Neutrophil (primary cell): Measurements from ENCODE around the gene MAST3.
A peak's percentile ranks its signal among the peaks of the same experiment; 100 is the strongest.

Source experiments
- H3K27ac ChIP-seq: fragments of 200-600 bp; sonication (generic); 2 replicates; pipeline ENCODE4 v1.5.1; 2016; ENCODE audit warnings: mild to moderate bottlenecking, moderate library complexity
- H3K27me3 ChIP-seq: fragments of 200-600 bp; sonication (generic); 2 replicates; pipeline ENCODE4 v1.6.0; 2016; ENCODE audit warnings: mild to moderate bottlenecking
- H3K36me3 ChIP-seq: fragments of 200-600 bp; sonication (generic); 2 replicates; pipeline ENCODE4 v1.5.1; 2017
- H3K4me1 ChIP-seq, 2 experiments: fragments of 200-600 bp in 1 of 2; sonication (generic) in 1 of 2; 1 replicate in 1 of 2; 2 replicates in 1 of 2; pipeline versions ENCODE4 v1.5.1 to v1.6.1; 2013 to 2016; ENCODE audit warnings: low read depth in 1 of 2, low read length in 1 of 2, mild to moderate bottlenecking in 1 of 2, moderate library complexity in 1 of 2; ENCODE audit not compliant: control insufficient read depth in 1 of 2, insufficient read depth in 1 of 2
- H3K4me3 ChIP-seq, 2 experiments: fragments of 200-600 bp in 1 of 2; sonication (generic) in 1 of 2; 1 replicate in 1 of 2; 2 replicates in 1 of 2; pipeline ENCODE4 v1.5.1; 2013 to 2016; ENCODE audit warnings: low read depth in 1 of 2, low read length in 1 of 2, mild to moderate bottlenecking in 1 of 2, moderate library complexity in 1 of 2
- H3K9me3 ChIP-seq: fragments of 200-600 bp; sonication (generic); 2 replicates; pipeline ENCODE4 v1.5.1; 2016
- CTCF ChIP-seq: fragments of 200-600 bp; sonication (generic); IDR thresholded peaks from 2 replicates; pipeline ENCODE4 v1.5.1; 2016; ENCODE audit warnings: antibody characterized with exemption

Gene MAST3

DNA sequence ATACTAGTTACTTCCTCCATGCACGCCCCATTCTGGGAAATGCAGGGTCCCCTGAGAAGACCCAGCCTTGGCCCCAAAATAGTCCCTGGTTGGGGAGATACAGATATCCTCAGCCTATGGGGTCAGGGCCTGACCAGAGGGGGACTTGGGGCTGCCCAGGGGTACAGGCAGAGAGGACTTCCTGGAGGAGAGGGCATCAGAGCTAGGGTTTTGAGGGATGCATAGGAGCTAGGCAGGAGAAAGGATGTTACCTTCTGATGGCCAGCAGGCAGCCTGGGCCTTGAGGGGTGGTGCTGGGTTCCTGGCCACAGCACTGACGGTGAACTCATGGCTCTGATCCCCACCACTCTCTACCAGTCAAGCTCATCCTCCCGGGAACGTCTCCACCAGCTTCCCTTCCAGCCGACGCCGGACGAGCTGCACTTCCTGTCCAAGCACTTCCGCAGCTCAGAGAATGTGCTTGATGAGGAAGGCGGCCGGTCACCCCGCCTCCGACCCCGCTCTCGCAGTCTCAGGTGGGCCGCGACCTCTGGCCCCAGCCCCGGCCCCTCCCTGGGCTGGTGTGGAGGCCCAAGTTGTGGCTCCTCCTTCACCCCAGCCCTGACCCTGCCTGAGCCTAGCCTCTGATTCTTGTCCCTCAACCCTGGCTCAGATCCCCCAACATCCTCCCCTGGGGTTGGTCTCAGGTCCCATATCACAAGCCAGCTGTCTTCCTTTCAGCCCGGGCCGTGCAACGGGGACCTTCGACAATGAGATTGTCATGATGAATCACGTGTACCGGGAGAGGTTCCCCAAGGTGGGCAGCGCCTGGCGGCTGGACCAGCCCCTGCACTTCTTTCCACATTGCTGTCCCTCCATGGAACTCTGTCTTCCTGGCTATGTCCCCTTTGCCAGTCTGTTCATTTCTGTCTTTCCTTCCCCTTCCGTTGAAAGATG lies 25.6 kb downstream of the MAST3 start:
- Histone ChIP-seq H3K27me3 (no peaks in the 10 kb centered on the region), H3K4me3 (no peak overlapping the region), H3K4me1 (peaks cover 38% of the 10 kb centered on the region in 2 experiments), H3K27ac (peak overlapping the region; percentile 19), H3K36me3 (peaks cover 93% of the 10 kb centered on the region), H3K9me3 (peaks cover 5% of the 10 kb centered on the region)
- no peak for TF ChIP-seq CTCF

GRCh38 chr19:18123819-18124218 lies 26.2 kb downstream of the MAST3 start:
- peaks cover 94% of the 10 kb centered on the region for H3K36me3 ChIP-seq
- H3K9me3 ChIP-seq = peaks cover 5% of the 10 kb centered on the region

DNA sequence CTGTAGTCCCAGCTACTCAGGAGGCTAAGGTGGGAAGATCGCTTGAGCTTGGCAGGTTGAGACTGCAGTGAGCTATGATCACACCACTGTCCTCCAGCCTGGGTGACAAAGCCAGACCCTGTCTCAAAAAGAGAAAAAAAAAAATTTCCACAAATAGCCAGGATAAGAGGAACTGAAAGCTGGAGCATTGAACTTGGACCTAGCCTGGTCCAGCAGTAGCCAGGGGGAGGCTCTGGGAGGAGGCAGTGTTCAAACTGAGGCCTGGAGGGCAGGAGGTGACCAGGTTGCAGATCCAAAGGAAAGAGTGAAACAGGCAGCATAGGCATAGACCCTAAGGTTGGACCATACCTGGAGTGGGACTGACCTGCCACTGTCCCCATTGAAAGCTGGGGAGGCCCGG lies 28.5 kb downstream of the MAST3 start:
- peaks cover 5% of the 10 kb centered on the region for H3K9me3 ChIP-seq
- H3K27me3 ChIP-seq = no peaks in the 10 kb centered on the region
- H3K36me3 ChIP-seq = peaks cover 98% of the 10 kb centered on the region
- peaks cover 21 to 25% of the 10 kb centered on the region in 2 experiments for H3K4me1 ChIP-seq
- TF ChIP-seq CTCF = no peak
- no peak overlapping the region for H3K27ac ChIP-seq
- H3K4me3 ChIP-seq = no peak overlapping the region

More at GRCh38 chr19:18123819-18124218, 26.2 kb downstream of the MAST3 start:
- Histone ChIP-seq H3K4me3 (no peak overlapping the region), H3K4me1 (peaks cover 36 to 37% of the 10 kb centered on the region in 2 experiments), H3K27me3 (no peaks in the 10 kb centered on the region), H3K27ac (no peak overlapping the region)
- TF ChIP-seq CTCF = no peak

- H3K4me1 ChIP-seq = peaks cover 17 to 19% of the 10 kb centered on the region in 2 experiments
- H3K36me3 ChIP-seq = peaks cover 98% of the 10 kb centered on the region
- no peak overlapping the region for H3K4me3 ChIP-seq
- H3K27ac ChIP-seq = peak overlapping the region; percentile 73
- TF ChIP-seq CTCF = peak; percentile 11
- no peaks in the 10 kb centered on the region for H3K27me3 ChIP-seq
- H3K9me3 ChIP-seq = peaks cover 5% of the 10 kb centered on the region
Measured at GRCh38 chr19:18128044-18128443, 30.5 kb downstream of the MAST3 start.

DNA sequence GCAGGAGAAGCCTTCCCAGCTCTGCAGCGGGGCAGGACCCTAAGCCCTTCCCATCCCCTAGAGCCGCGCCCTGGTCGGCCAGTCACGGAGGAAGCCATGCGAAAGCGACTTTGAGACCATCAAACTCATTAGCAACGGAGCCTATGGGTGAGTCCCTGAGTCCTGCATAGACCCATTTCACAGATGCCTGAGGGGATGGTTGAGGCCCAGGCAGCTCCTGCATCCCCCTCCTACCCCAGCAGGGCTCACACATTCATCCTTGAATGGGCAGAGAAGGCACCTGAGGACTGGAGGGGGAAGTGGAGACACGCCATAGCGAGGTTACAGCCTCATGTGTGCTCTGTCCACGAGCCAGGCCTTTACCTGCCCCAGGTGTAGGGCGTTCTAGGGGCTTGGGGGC lies 31.2 kb downstream of the MAST3 start:
- Histone ChIP-seq H3K4me1 (peaks cover 11 to 16% of the 10 kb centered on the region in 2 experiments), H3K4me3 (no peak overlapping the region), H3K27ac (peak overlapping the region; percentile 73), H3K36me3 (peaks cover 98% of the 10 kb centered on the region), H3K27me3 (no peaks in the 10 kb centered on the region), H3K9me3 (peaks cover 3% of the 10 kb centered on the region)
- no peak for TF ChIP-seq CTCF
